Neural cell (in vitro differentiated cells): ENCODE measurements around the gene BLVRB. TPM values are rescaled to one million over a fixed set of nuclear protein-coding genes. Genes with fewer than 3 reads are reported as not detected.

ENCODE experiments used
- H2AFZ ChIP-seq: fragments of 200-600, 300-800 bp; sonication (generic), shearing (Covaris generic); 2 replicates; pipeline ENCODE4 v1.6.0; 2014; ENCODE audit warnings: low read depth, mild to moderate bottlenecking, antibody characterized with exemption, low read length, moderate library complexity
- H3F3A ChIP-seq: fragments of 200-600 bp; shearing (Covaris generic); 2 replicates; pipeline ENCODE4 v1.6.1; 2016; ENCODE audit warnings: mild to moderate bottlenecking, moderate library complexity, mixed read lengths, antibody characterized with exemption, low read length; ENCODE audit not compliant: insufficient read depth, poor library complexity, severe bottlenecking
- H3K27ac ChIP-seq: fragments of 200-600, 300-800 bp; sonication (generic), shearing (Covaris generic); 2 replicates; pipeline ENCODE4 v1.5.1; 2014; ENCODE audit warnings: mild to moderate bottlenecking, low read length, moderate library complexity
- H3K27me3 ChIP-seq: fragments of 300-800, 200-600 bp; sonication (generic), shearing (Covaris generic); 2 replicates; pipeline ENCODE4 v1.6.0; 2014; ENCODE audit warnings: mild to moderate bottlenecking, low read depth, low read length, moderate library complexity; ENCODE audit not compliant: insufficient read depth
- H3K36me3 ChIP-seq: fragments of 300-800, 200-600 bp; sonication (generic), shearing (Covaris generic); 2 replicates; pipeline ENCODE4 v1.5.1; 2014; ENCODE audit warnings: mild to moderate bottlenecking, antibody characterized with exemption, low read length, moderate library complexity; ENCODE audit not compliant: insufficient read depth
- H3K4me2 ChIP-seq: fragments of 300-800, 200-600 bp; sonication (generic), shearing (Covaris generic); 2 replicates; pipeline ENCODE4 v1.6.0; 2014; ENCODE audit warnings: mild to moderate bottlenecking, low read length
- H3K4me3 ChIP-seq: fragments of 300-800, 200-600 bp; sonication (generic), shearing (Covaris generic); 2 replicates; pipeline ENCODE4 v1.5.1; 2014; ENCODE audit warnings: mild to moderate bottlenecking, low read length, moderate library complexity
- H3K79me2 ChIP-seq: fragments of 200-600 bp; shearing (Covaris generic); replicated peaks from 2 replicates; pipeline ENCODE4 v1.6.0; 2014; ENCODE audit warnings: mild to moderate bottlenecking, low read length, moderate library complexity; ENCODE audit not compliant: insufficient read depth
- H3K9ac ChIP-seq: fragments of 300-800, 200-600 bp; sonication (generic), shearing (Covaris generic); 2 replicates; pipeline ENCODE4 v1.6.1; 2016; ENCODE audit warnings: mild to moderate bottlenecking, low read length, mixed read lengths
- H3K9me2 ChIP-seq: fragments of 200-600 bp; shearing (Covaris generic); 2 replicates; pipeline ENCODE4 v1.6.1; 2016; ENCODE audit warnings: mild to moderate bottlenecking, low read length, mixed read lengths; ENCODE audit not compliant: insufficient read depth
- H3K9me3 ChIP-seq: fragments of 200-600, 300-800 bp; sonication (generic), shearing (Covaris generic); 2 replicates; pipeline ENCODE4 v1.6.1; 2016; ENCODE audit warnings: mild to moderate bottlenecking, mixed run types, low read length, moderate library complexity, mixed read lengths
- H4K20me1 ChIP-seq: fragments of 200-600 bp; shearing (Covaris generic); 2 replicates; pipeline ENCODE4 v1.6.1; 2016; ENCODE audit warnings: mild to moderate bottlenecking, mixed run types; ENCODE audit not compliant: insufficient read depth
- CTCF ChIP-seq: fragments of 450-650 bp; IDR thresholded peaks from 2 replicates; pipeline ENCODE4 v1.5.1; 2014; ENCODE audit warnings: antibody characterized with exemption, mild to moderate bottlenecking, moderate library complexity; ENCODE audit not compliant: poor library complexity, severe bottlenecking
- EP300 ChIP-seq: fragments of 450-650 bp; conservative IDR thresholded peaks from 2 replicates; pipeline ENCODE4 v1.6.1; 2014; ENCODE audit warnings: antibody characterized with exemption, mild to moderate bottlenecking, moderate library complexity; ENCODE audit not compliant: poor library complexity, severe bottlenecking
- EZH2 ChIP-seq: fragments of 200-600, 300-800 bp; shearing (Covaris generic), sonication (generic); IDR thresholded peaks from 2 replicates; pipeline ENCODE4 v1.6.1; 2014; ENCODE audit warnings: antibody characterized with exemption, low read length, borderline replicate concordance, mild to moderate bottlenecking; ENCODE audit not compliant: insufficient read depth, poor library complexity, severe bottlenecking
- MXI1 ChIP-seq: fragments of 450-650 bp; conservative IDR thresholded peaks from 2 replicates; pipeline ENCODE4 v1.6.1; 2014; ENCODE audit warnings: antibody characterized with exemption, mild to moderate bottlenecking; ENCODE audit not compliant: poor library complexity, severe bottlenecking
- POLR2AphosphoS5 ChIP-seq: IDR thresholded peaks from 2 replicates; pipeline ENCODE4 v1.6.1; 2012
- RAD21 ChIP-seq: fragments of 450-650 bp; conservative IDR thresholded peaks from 2 replicates; pipeline ENCODE4 v1.6.1; 2014; ENCODE audit warnings: antibody characterized with exemption, mild to moderate bottlenecking, moderate library complexity
- REST ChIP-seq: IDR thresholded peaks from 2 replicates; pipeline ENCODE4 v1.6.1; 2012; ENCODE audit warnings: borderline replicate concordance
- SMC3 ChIP-seq: fragments of 450-650 bp; conservative IDR thresholded peaks from 2 replicates; pipeline ENCODE4 v1.6.1; 2014; ENCODE audit warnings: antibody characterized with exemption, mild to moderate bottlenecking, moderate library complexity; ENCODE audit not compliant: poor library complexity
- TAF1 ChIP-seq: IDR thresholded peaks from 2 replicates; pipeline ENCODE4 v1.6.1; 2012; ENCODE audit warnings: low read depth
- polyA plus RNA-seq: library from polyadenylated mRNA; depleted of rRNA; stranded (reverse); fragments of >200 nt; gene quantifications from 2 replicates; pipeline ENCODE4 v1.2.3, GENCODE V29; 2014

Gene BLVRB
- polyA plus RNA-seq, 1 donor from 2014 or later = 9.9 TPM

- Histone ChIP-seq H3K27ac (no peak within 1 kb of the TSS), H3K27me3 (peaks cover 23% of the 10 kb centered on the region), H3K9me2 (no peaks in the 10 kb centered on the region), H3K79me2 (no peaks in the 10 kb centered on the region), H2AFZ (no peak within 1 kb of the TSS), H3F3A (no peaks in the 10 kb centered on the region), H3K4me2 (peak within 1 kb of the TSS; percentile 9), H3K4me3 (peak within 1 kb of the TSS; percentile 69), H3K9ac (peak within 1 kb of the TSS; percentile 63), H3K9me3 (no peaks in the 10 kb centered on the region), H4K20me1 (no peaks in the 10 kb centered on the region), H3K36me3 (no peaks in the 10 kb centered on the region)
- TF ChIP-seq CTCF (no peak), REST (no peak), SMC3 (no peak), EZH2 (no peak), EP300 (no peak), POLR2AphosphoS5 (no peak), MXI1 (no peak), RAD21 (no peak), TAF1 (no peak)
These were observed 1.6 kb upstream of the BLVRB start, which contains the start of gene SPTBN4 for GRCh38 chr19:40466985-40467734. TSS of gene SPTBN4 (plus strand) at chr19:40467001. CDS start at chr19:40472622, 5,621 bp downstream.

DNA sequence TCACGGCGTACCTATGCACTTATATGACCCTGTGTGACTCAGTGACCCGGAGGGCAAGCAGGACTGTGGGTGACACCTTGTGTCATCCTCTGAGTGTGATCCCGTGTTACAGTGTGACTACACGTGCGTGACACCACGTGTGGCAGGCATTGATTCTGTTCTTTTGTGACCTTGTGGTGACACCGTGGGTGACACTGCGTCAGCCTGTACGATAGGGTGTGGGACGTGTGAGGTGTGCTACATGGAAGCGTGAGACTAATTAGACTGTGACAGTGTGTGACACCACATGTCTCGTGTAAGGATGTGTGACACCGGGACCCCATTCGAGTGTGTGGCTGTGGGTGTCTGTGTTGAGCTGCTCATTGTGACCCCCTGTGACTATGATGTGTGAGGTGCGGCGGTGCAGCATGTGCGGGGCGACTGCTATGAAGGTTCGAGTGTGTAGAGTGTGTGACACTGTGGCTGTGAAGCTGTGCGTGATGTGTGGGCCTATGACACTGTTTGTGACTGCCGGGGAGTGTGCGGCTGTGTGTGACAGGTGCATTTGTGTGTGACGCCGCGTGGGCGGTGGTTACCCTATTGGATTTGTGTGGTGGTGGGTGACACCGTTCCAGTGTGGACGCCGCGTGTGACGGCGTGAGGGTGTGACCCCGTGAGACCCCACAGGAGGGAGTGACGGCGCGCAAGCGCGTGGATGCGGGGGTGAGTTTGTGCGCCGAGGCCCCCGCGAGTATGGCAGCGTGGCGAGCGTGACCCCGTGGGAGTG lies 857 bp upstream of the BLVRB start:
- peak overlapping the region; percentile 23 for H3K9ac ChIP-seq
- H3K4me3 ChIP-seq = peak overlapping the region; percentile 68
- no peaks in the 10 kb centered on the region for H3K9me2 ChIP-seq
- no peaks in the 10 kb centered on the region for H3K79me2 ChIP-seq
- H3K27ac ChIP-seq = no peak overlapping the region
- H3K27me3 ChIP-seq = peaks cover 23% of the 10 kb centered on the region
- no peaks in the 10 kb centered on the region for H3K36me3 ChIP-seq
- H3K9me3 ChIP-seq = no peaks in the 10 kb centered on the region
- H2AFZ ChIP-seq = no peak overlapping the region
- TF ChIP-seq EP300 (peak; percentile 15), RAD21 (no peak), CTCF (no peak), MXI1 (peak; percentile 86), POLR2AphosphoS5 (no peak)
- no peaks in the 10 kb centered on the region for H4K20me1 ChIP-seq
- H3K4me2 ChIP-seq = peak overlapping the region; percentile 9
- no peaks in the 10 kb centered on the region for H3F3A ChIP-seq
